ENCODE results near the gene NFIA.
"Not testable (repeated sequence)": the region's sequence is repeated elsewhere in the genome, so short reads cannot be mapped to it uniquely, and the experiment has no call there.

NFIA gene

DNA sequence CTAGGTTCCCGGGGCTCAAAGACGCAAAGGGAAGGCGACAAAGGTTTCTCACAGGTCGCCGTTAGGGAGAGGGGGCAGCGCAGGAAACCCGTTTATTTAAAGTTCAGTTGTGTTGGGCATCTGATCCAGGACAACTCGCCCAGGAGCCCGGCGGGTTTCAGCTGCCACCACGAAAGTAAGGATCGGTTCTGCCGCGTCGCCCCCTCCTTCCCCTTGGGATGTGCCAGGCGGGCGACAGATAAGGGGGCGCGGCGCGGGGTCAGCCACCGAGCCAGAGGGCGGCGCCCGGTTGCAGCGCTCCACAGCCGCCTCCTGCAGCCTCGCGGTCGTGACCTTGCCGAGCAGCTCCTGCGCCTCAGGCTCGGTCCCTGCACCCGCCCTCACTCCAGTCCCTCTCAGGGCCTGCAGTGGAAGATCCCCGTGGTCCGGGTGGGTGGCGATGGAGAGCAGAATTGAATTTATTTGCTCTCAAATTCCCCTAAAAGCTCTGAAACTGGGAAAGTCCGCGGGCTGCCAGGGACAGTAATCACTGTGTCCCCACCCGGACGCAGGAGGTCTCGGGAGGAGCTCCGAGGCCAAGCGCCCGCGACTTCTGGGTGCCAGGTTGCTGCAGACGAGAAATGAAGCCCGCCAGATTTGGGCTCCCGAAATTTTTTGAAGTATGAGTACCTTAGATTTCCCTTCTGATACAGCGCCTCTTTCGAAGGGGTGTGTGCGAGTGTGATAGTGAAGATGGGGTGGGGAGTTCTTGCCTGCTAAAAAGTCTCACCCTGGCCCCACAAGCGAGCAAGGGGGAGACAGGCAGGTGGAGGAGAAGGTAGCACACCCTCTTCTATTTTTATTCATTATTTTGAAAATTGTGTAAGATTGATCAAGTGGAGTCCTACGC is 28.4 kb upstream of the NFIA start:
- Mint-ChIP-seq H3K27me3 (peaks cover 75% of the 10 kb centered on the region), H3K27ac (no peak overlapping the region), H3K4me3 (peak overlapping the region; percentile 82), H3K36me3 (ENCODE audit: low read depth) (no peaks in the 10 kb centered on the region), H3K9me3 (no peaks in the 10 kb centered on the region), H3K4me1 (ENCODE audit: low read depth) (peaks cover 43% of the 10 kb centered on the region)

DNA sequence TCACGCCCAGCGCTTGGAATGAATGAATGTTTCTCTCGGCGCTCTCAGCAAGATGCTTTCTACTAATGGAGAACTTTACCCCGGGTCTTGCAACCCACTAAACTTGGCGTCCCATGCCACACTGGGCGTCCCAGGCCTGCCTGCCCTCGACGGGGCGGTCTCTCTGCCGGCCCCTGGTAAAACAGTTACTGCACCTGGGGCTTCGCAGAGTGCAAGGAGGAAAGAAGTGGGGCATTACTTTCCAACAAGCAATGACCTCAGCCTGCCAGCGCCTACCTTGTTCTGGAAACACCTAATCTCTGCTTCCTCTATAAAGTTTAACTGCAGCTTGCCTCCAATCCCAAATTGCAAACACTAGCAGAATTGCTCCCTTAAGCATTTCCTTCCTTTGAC is 27.8 kb upstream of the NFIA start:
- H3K36me3 Mint-ChIP-seq (ENCODE audit: low read depth): no peaks in the 10 kb centered on the region
- H3K4me1 Mint-ChIP-seq (ENCODE audit: low read depth): peaks cover 43% of the 10 kb centered on the region
- no peak overlapping the region for H3K27ac Mint-ChIP-seq
- no peaks in the 10 kb centered on the region for H3K9me3 Mint-ChIP-seq
- no peak overlapping the region for H3K4me3 Mint-ChIP-seq
- H3K27me3 Mint-ChIP-seq: peaks cover 75% of the 10 kb centered on the region

DNA sequence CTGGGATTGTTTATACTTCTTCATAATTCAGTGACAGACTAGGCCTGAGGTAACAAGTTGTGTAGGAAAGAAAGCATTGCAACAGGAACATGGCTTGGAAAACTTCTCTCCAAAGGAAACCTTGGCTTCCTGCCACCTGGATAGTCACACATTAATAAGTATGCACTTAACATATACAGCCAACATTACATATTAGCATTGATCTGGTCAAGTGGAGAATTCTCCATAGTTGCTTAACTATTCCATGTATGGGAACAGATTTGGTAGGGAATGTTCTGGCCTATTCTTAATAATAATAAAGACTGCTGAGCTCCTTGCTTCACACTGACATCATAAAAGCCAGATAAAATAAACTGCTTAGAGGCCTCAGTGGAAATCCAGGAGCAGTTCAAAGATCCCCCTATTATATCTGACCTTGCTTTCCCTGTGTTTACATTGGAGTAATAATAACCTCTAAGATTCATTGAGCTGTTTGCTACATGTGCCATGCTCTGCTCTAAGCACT is 27.2 kb upstream of the NFIA start:
- Mint-ChIP-seq H3K4me3 (no peak overlapping the region), H3K9me3 (no peaks in the 10 kb centered on the region), H3K36me3 (ENCODE audit: low read depth) (no peaks in the 10 kb centered on the region), H3K27ac (no peak overlapping the region), H3K27me3 (peaks cover 75% of the 10 kb centered on the region), H3K4me1 (ENCODE audit: low read depth) (peaks cover 43% of the 10 kb centered on the region)

DNA sequence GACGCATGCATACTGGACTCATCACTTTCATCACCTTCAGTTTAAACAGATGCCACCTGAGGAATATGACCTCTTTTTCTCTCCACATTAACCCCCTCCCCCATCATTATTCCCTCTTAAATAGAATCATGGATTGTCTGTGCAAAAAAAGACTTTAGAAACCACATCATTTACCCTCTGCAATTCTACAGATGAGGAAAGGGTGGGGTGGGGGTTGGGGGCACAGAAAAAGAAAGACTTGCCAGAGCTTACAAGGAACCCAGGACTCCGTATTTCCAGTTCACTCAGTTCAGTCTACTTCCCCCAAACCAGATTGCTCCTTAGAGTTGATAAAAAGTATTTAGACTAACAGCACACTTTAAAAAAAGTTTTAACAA is 26.2 kb upstream of the NFIA start:
- H3K36me3 Mint-ChIP-seq (ENCODE audit: low read depth): no peaks in the 10 kb centered on the region
- H3K27ac Mint-ChIP-seq: no peak overlapping the region
- H3K4me3 Mint-ChIP-seq: peak overlapping the region; percentile 81
- peaks cover 41% of the 10 kb centered on the region for H3K4me1 Mint-ChIP-seq (ENCODE audit: low read depth)
- H3K27me3 Mint-ChIP-seq: peaks cover 75% of the 10 kb centered on the region
- H3K9me3 Mint-ChIP-seq: no peaks in the 10 kb centered on the region

DNA sequence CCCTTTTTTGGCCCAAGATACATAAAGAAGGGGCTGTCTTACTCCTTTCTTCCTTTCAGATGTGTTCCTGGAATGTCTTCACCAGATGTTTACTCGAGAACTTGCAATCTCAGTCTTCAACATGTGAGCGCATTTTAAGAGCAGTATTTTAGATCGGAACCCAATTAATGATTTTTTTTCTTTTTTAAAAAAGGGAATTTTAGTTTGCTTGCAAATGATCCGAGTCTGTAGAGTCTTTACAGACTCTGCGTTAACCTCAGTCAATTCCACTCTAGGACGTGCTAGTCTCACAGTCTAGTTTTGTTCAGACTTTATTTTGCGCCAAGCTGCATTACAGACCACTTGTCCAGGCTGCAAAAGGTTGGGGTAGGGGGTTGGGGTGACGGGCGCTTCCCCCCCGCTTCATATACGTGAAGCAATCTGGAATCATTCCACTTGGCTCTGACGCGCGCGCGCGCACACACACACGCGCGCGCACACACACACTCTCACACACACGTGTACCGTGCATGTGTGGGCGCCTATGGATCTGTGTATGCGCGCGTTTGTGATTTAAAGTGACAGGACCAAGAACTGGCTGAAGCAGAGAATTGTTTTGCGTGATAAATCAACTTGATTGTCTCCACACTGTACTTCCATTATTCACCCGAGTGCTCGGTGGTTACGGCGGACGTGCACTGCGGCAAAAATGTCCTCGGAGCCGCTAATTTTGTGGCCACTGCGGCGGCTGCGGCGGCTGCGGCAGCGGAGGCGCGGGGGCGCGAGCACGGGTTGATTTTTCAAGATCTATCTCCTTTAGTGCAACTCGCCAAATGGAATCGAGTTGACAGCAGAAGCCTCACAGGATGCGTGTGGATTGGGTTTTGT is 25.6 kb upstream of the NFIA start:
- Mint-ChIP-seq H3K4me1 (ENCODE audit: low read depth) (peaks cover 35% of the 10 kb centered on the region), H3K4me3 (peak overlapping the region; percentile 81), H3K27me3 (peaks cover 69% of the 10 kb centered on the region), H3K9me3 (no peaks in the 10 kb centered on the region), H3K36me3 (ENCODE audit: low read depth) (no peaks in the 10 kb centered on the region), H3K27ac (no peak overlapping the region)

DNA sequence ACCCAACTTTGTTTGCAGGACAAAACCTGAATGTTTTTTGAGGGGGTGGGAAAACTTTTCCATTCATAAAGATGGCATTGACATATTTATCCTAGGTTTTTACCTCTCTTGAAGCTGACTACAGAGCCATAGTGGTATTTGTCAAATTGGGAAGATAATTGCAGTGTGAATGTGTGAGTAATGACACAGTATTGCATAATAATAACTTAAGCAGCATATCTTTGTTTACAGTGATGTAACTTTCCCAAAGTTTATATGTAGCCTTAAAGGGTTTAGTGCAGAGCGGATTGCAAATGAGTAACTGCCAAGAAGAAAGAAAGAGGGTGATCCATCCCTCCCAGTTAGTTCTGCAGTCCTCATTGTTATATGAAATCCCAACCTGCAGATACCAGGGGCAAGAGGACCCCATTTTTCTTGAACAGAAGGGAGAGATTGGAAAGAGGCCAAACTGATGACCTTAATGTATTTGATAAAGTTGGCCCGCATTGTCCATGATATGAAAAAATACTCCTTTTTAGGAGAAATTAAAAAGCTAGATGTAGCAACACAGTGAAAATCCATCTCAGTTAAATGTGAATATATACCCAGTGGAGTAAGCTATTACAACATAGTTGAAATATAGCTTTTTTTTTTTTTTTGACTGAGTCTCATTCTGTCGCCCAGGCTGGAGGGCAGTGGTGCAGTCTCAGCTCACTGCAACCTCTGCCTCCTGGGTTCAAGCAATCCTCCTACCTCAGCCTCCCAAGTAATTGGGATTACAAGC is 23.7 kb upstream of the NFIA start:
- no peak overlapping the region for H3K27ac Mint-ChIP-seq
- H3K36me3 Mint-ChIP-seq (ENCODE audit: low read depth): no peaks in the 10 kb centered on the region
- no peak overlapping the region for H3K4me3 Mint-ChIP-seq
- H3K27me3 Mint-ChIP-seq: peaks cover 50% of the 10 kb centered on the region
- peaks cover 16% of the 10 kb centered on the region for H3K4me1 Mint-ChIP-seq (ENCODE audit: low read depth)
- H3K9me3 Mint-ChIP-seq: no peaks in the 10 kb centered on the region

DNA sequence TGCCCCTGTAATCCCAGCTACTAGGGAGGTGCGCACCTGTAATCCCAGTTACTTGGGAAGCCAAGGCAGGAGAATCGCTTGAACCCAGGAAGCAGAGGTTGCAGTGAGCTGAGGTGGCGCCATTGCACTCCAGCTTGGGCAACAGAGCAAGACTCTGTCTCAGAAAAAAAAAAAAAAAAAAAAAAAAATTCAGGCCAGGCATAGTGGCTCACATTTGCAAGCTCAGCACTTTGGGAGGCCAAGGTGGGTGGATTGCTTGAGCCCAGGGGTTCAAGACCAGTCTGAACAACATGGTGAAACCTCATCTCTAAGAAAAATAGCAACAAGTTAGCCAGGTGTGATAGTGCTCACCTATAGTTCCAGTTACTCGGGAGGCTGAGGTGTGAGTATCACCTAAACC is 20.8 kb upstream of the NFIA start:
- H3K9me3 Mint-ChIP-seq; H3K27ac Mint-ChIP-seq; H3K4me3 Mint-ChIP-seq; H3K36me3 Mint-ChIP-seq (ENCODE audit: low read depth): not testable (repeated sequence)
- peaks cover 12% of the 10 kb centered on the region for H3K4me1 Mint-ChIP-seq (ENCODE audit: low read depth)
- peaks cover 24% of the 10 kb centered on the region for H3K27me3 Mint-ChIP-seq

DNA sequence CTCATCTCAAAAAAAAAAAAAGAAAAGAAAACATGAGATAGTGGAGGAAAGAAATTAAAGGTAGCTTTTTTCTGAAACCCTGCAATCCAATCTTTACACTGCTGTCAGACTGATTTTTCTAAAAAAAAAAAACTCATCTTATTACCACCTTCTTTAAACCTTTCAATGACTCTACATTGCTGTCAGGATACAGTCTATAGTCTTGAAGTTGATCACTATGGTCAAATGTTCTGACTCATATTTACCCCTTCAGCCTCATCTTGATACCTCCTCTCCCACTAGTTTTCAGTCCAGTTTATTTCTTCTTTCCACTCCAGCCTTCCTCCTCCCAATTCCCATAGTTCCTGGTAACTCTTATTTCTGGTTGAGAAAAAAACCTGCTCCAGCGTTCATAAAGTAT is 17.7 kb upstream of the NFIA start:
- no peaks in the 10 kb centered on the region for H3K4me1 Mint-ChIP-seq (ENCODE audit: low read depth)
- H3K27me3 Mint-ChIP-seq: peaks cover 3% of the 10 kb centered on the region
- H3K27ac Mint-ChIP-seq: no peak overlapping the region
- H3K36me3 Mint-ChIP-seq (ENCODE audit: low read depth): no peaks in the 10 kb centered on the region
- no peaks in the 10 kb centered on the region for H3K9me3 Mint-ChIP-seq
- H3K4me3 Mint-ChIP-seq: no peak overlapping the region

DNA sequence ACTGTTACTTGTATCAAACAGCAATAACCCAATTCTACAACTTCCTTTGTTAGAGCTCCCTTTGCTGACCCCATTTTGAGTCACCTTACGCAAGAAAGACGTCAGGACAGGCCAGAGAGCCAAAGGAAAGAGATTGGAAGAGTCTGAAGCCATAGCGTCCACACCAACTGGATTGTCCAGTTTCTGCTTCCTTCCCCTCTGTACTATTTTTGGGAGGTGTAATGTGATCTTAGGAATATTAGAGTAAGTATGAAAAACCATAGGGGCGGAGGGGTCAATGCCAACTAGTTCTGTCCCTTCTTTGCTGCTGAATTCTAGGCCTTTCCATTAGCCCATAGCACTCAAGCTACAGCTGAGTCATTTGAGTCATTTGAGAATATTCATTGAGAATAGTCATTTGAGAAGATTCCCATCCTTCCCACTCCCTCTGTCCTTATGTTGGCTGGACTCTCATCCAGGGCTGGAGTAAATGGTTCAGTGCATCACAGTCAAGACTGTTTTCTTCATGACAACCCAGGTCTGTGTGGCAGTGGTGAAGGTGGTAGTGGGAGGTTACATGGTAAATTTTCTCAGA is 14.8 kb upstream of the NFIA start:
- Mint-ChIP-seq H3K4me3 (no peak overlapping the region), H3K36me3 (ENCODE audit: low read depth) (no peaks in the 10 kb centered on the region), H3K27ac (no peak overlapping the region), H3K9me3 (no peaks in the 10 kb centered on the region), H3K27me3 (no peaks in the 10 kb centered on the region), H3K4me1 (ENCODE audit: low read depth) (no peaks in the 10 kb centered on the region)

DNA sequence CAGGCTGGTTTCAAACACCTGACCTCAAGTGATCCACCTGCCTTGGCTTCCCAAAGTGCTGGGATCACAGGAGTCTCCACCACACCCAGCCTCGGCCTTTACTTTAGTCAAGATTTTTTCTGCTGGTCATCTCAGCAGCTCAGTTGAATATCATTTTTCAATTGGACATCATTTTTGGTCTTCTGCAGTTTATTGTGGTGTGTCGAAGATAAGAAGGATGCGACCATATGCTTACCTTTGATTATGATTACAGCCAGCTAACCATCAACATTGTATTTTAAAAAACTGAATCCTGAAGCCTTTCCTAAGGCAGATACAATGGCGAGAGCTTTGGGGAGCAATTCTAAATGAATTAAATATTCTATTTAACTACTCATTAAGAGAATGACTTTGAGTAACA is 12.3 kb upstream of the NFIA start:
- H3K36me3 Mint-ChIP-seq (ENCODE audit: low read depth): no peaks in the 10 kb centered on the region
- no peak overlapping the region for H3K27ac Mint-ChIP-seq
- H3K4me1 Mint-ChIP-seq (ENCODE audit: low read depth): no peaks in the 10 kb centered on the region
- no peak overlapping the region for H3K4me3 Mint-ChIP-seq
- no peaks in the 10 kb centered on the region for H3K9me3 Mint-ChIP-seq
- H3K27me3 Mint-ChIP-seq: no peaks in the 10 kb centered on the region

DNA sequence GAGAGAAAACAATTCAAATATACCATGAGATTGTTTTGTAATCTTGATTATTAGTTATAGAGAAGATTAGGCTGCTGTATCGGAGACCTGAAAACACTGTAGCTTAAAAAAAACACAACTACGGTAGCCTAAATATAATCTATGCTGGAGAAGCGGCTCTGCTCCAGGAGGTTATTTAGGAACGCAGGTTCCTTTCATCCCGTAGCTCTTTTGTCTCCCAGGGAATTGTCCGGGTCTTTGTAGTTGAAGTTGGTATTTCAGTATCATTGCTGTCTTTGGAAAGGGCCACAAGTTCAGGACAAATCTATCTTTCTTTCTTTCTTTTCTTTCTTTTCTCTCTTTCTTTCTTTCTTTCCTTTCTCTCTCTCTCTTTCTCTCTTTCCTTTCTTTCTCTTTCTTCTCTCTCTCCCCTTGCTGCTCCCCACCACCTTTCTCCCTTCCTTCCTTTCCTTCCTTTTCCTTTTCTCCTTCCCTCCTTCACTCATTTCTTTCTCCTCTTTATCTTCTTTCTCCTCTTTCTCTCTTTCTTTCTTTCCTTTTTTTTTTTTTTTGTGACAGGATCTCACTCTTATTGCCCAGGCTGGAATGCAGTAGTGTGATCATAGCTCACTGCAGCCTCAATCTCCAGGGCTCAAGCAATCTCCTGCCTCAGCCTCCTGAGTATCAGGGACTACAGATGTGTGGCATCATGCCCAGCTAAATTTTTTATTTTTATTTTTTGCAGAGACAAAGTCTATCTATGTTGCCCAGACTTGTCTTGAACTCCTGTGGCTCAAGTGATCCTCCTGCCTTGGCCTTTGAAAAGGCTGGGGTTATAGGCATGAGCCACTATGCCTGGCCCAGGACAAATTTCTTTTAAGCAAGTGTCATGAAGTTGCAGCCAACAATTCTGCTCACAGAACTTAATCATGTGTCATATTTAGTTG is 10.9 kb upstream of the NFIA start:
- Mint-ChIP-seq H3K27ac (no peak overlapping the region), H3K4me3 (no peak overlapping the region), H3K4me1 (ENCODE audit: low read depth) (peaks cover 4% of the 10 kb centered on the region), H3K9me3 (no peaks in the 10 kb centered on the region), H3K27me3 (no peaks in the 10 kb centered on the region), H3K36me3 (ENCODE audit: low read depth) (no peaks in the 10 kb centered on the region)

DNA sequence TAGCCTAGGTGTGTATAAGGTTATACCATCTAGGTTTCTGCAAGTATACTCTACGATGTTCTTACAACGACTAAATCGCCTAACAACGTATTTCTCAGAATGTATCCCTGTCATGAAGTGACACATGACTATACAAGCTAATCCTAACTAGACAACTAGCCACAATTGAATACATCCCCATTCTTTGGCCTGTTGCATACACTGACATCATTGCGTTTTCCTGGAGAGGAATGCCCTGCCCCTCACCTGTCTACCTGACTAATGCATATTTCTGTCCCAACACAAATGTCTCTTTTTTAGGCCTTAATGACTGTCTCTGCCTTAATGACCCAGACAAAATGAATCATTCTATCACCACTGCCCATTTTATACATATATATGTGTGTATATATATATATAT is 8.5 kb upstream of the NFIA start:
- Mint-ChIP-seq H3K36me3 (ENCODE audit: low read depth) (no peaks in the 10 kb centered on the region), H3K4me3 (no peak overlapping the region), H3K9me3 (no peaks in the 10 kb centered on the region), H3K4me1 (ENCODE audit: low read depth) (peaks cover 26% of the 10 kb centered on the region), H3K27ac (no peak overlapping the region), H3K27me3 (peaks cover 6% of the 10 kb centered on the region)

DNA sequence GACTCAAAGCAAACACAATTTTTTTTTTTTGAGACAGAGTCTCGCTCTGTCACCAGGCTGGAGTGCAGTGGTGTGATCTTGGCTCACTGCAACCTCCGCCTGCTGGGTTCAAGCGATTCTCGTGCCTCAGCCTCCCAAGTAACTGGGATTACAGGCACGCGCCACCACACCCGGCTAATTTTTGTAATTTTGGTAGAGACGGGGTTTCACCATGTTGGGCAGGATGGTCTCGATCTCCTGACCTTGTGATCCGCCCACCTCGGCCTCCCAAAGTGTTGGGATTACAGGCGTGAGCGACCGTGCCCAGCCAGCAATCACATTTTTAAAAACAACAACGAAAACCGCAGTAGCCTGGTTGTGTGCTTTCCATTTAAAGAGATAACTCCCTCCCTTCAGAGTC is 6.5 kb upstream of the NFIA start:
- H3K27ac Mint-ChIP-seq; H3K36me3 Mint-ChIP-seq (ENCODE audit: low read depth); H3K9me3 Mint-ChIP-seq; H3K4me3 Mint-ChIP-seq: not testable (repeated sequence)
- Mint-ChIP-seq H3K4me1 (ENCODE audit: low read depth) (peaks cover 46% of the 10 kb centered on the region), H3K27me3 (peaks cover 23% of the 10 kb centered on the region)

Measured in stimulated activated naive CD8-positive, alpha-beta T cell treated with anti-CD3 and anti-CD28 coated beads, Interleukin-15, Interleukin-2, amounts not matched to agents 100 ng/mL and 50 ng/mL, for 24 hours (primary cell).